HEK293T (cell line): Measurements from ENCODE around the gene FXYD4.

ENCODE experiments used
- CTCF ChIA-PET: fragments of 350-600 bp; formaldehyde crosslinking; extraction: SDS; loops from one replicate; lab custom pipeline; 2021; ENCODE audit warnings: antibody characterized with exemption, inconsistent platforms; lab: Yijun Ruan, JAX
- POLR2A ChIA-PET: fragments of 350-600 bp; formaldehyde crosslinking; extraction: SDS; loops from one replicate; lab custom pipeline; 2020; ENCODE audit warnings: antibody characterized with exemption, inconsistent platforms; lab: Yijun Ruan, JAX
- DNase-seq: peaks from one replicate; pipeline ENCODE4 v3.0.0; 2012; ENCODE audit warnings: mixed read lengths; ENCODE audit errors: extremely low spot score
- ARNT ChIP-seq: fragments of 450-650 bp; IDR thresholded peaks from 2 replicates; pipeline ENCODE4 v1.6.1; 2017; ENCODE audit warnings: mild to moderate bottlenecking
- BHLHE40 ChIP-seq: fragments of 450-650 bp; IDR thresholded peaks from 2 replicates; pipeline ENCODE4 v1.6.1; 2016; ENCODE audit warnings: mild to moderate bottlenecking, moderate library complexity, borderline replicate concordance
- CTBP1 ChIP-seq: fragments of 450-650 bp; IDR thresholded peaks from 2 replicates; pipeline ENCODE4 v1.6.1; 2016; ENCODE audit warnings: borderline replicate concordance
- ELF4 ChIP-seq: fragments of 450-650 bp; IDR thresholded peaks from 2 replicates; pipeline ENCODE4 v1.6.1; 2017; ENCODE audit warnings: antibody characterized with exemption
- FOXA1 ChIP-seq: fragments of 450-650 bp; IDR thresholded peaks from 2 replicates; pipeline ENCODE4 v1.6.1; 2016; ENCODE audit warnings: mild to moderate bottlenecking
- FOXK2 ChIP-seq: fragments of 450-650 bp; IDR thresholded peaks from 2 replicates; pipeline ENCODE4 v1.6.1; 2016; ENCODE audit warnings: mild to moderate bottlenecking
- FOXM1 ChIP-seq: fragments of 450-650 bp; IDR thresholded peaks from 2 replicates; pipeline ENCODE4 v1.6.1; 2017; ENCODE audit warnings: mild to moderate bottlenecking, borderline replicate concordance
- HDGF ChIP-seq: fragments of 450-650 bp; IDR thresholded peaks from 2 replicates; pipeline ENCODE4 v1.6.1; 2017; ENCODE audit warnings: antibody characterized with exemption, borderline replicate concordance
- L3MBTL2 ChIP-seq: fragments of 450-650 bp; conservative IDR thresholded peaks from 2 replicates; pipeline ENCODE4 v1.6.1; 2016; ENCODE audit warnings: mild to moderate bottlenecking
- LEF1 ChIP-seq: fragments of 450-650 bp; IDR thresholded peaks from 2 replicates; pipeline ENCODE4 v1.6.1; 2017; ENCODE audit warnings: mild to moderate bottlenecking, borderline replicate concordance
- NFRKB ChIP-seq: fragments of 450-650 bp; IDR thresholded peaks from 2 replicates; pipeline ENCODE4 v1.6.1; 2016; ENCODE audit warnings: mild to moderate bottlenecking, moderate library complexity
- SP1 ChIP-seq: fragments of 450-650 bp; IDR thresholded peaks from 2 replicates; pipeline ENCODE4 v1.6.1; 2017
- SUZ12 ChIP-seq: fragments of 450-650 bp; IDR thresholded peaks from 2 replicates; pipeline ENCODE4 v1.6.1; 2016; ENCODE audit warnings: mild to moderate bottlenecking
- TARDBP ChIP-seq: fragments of 450-650 bp; IDR thresholded peaks from 2 replicates; pipeline ENCODE4 v1.6.1; 2016
- ZNF384 ChIP-seq: fragments of 450-650 bp; IDR thresholded peaks from 2 replicates; pipeline ENCODE4 v1.6.1; 2016
- TF ChIP-seq, protein P1 (sequence below): fragments of 450-650 bp; IDR thresholded peaks from 2 replicates; pipeline ENCODE4 v1.6.1; 2016

FXYD4 gene

DNA sequence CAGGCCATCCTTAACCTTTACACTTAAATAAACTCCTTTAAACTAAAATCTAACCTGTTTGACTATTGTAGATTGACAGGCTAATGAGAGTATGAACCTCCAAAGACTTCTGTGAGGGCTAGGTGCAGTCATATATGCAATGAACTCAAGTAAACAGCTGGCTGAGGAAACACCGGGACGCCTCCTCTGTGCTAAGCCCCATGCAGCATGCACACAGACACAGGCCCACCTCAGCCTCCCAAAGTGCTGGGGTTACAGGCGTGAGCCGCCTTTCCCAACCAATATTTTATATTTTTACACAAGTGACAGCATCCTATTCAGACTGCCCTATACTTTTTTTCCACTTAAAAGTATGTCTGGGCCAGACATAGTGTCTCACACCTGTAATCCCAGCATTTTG lies 1.5 kb upstream of the FXYD4 start:
- no peak for DNase-seq
- CTCF ChIA-PET = no interaction called here
- POLR2A ChIA-PET = no interaction called here
- TF ChIP-seq SUZ12 (no peak), LEF1 (no peak), L3MBTL2 (no peak), FOXA1 (no peak), FOXM1 (no peak), ELF4 (no peak), ZNF384 (no peak), SP1 (no peak)
- TF ChIP-seq, protein P1, sequence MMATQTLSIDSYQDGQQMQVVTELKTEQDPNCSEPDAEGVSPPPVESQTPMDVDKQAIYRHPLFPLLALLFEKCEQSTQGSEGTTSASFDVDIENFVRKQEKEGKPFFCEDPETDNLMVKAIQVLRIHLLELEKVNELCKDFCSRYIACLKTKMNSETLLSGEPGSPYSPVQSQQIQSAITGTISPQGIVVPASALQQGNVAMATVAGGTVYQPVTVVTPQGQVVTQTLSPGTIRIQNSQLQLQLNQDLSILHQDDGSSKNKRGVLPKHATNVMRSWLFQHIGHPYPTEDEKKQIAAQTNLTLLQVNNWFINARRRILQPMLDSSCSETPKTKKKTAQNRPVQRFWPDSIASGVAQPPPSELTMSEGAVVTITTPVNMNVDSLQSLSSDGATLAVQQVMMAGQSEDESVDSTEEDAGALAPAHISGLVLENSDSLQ = no peak

DNA sequence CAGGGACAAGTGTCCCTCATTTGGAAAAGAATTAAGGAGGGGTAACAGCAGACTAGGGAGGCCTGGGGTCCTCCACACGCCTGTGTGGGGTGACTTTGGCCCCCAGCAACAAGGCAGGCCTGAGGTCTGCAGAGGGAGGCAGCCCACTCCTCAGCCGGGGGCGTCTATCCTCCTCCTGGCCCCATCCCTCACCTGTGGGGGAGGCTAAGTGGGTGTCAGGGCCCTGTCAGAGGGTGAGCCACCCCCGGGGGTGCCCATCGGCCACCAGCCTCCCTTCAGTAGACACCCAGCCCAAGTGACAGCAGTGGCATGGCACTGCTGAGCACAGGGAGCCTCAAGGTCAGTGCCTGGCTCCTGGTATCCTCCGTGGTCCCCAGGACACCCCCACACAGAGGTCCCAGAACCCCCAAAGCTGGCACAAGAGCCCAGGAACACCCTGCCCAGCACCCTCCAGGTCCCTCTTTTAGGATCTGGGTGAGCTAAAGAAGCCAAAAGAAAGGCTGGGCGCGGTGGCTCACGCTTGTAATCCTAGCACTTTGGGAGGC lies 693 bp upstream of the FXYD4 start:
- no peak for DNase-seq
- no peak for TF ChIP-seq CTBP1
- ChIA-PET CTCF (no interaction called here), POLR2A (no interaction called here)

DNA sequence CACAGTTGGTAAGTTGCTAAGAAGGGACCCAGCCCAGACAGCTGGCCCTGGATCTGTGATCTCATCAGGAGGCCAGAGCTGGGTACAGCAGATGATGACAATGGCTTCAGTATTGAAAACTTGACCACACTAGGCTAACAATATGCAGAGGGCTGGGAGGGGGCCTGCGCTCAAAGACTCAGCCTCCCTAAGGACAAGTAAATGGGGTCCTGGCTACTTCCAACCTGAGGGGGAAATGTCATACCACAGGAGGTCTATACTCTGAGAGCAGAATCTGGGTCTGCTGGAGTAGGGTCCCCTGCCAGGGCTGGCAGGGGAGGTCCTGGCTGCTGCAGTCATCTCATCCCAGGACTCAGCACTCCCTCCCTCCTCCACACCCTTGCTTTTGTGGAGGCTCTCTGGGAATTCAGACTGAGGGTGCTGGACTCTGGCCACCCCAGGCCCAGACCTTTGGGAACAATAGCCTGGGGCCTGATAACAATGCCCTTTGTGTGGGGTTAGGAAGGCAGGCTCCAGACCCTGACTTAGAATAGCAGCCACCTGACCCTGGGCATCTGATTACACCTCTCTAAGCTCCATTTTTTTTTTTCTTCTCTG lies 1.4 kb downstream of the FXYD4 start:
- TF ChIP-seq CTBP1 = no peak
- TF ChIP-seq ZNF384 = no peak
- CTCF ChIA-PET = no interaction called here
- DNase-seq = no peak
- POLR2A ChIA-PET = no interaction called here

DNA sequence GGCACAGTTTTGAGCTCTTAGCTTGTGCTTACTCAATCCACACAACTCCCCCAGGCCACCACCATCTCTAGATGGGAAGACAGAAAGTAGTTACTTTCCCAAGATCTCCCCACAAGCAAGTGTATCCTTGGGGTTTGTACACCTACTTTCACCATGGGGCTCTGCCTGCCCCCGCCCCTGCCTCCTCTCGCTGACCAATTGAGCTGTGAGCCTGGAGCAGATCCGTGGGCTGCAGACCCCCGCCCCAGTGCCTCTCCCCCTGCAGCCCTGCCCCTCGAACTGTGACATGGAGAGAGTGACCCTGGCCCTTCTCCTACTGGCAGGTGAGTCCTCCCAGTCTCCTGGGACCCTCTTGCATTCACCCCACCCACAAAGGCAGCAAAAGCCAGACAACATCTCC lies 2.0 kb downstream of the FXYD4 start:
- CTCF ChIA-PET = no interaction called here
- DNase-seq = no peak
- no peak for TF ChIP-seq SP1
- TF ChIP-seq CTBP1 = no peak
- no peak for TF ChIP-seq FOXA1
- no peak for TF ChIP-seq LEF1
- no peak for TF ChIP-seq NFRKB
- no peak for TF ChIP-seq HDGF
- TF ChIP-seq ARNT = no peak
- no peak for TF ChIP-seq FOXK2
- TF ChIP-seq ELF4 = no peak
- TF ChIP-seq TARDBP = no peak
- TF ChIP-seq FOXM1 = no peak
- no peak for TF ChIP-seq L3MBTL2
- TF ChIP-seq, protein P1 = no peak
- no peak for TF ChIP-seq BHLHE40
- TF ChIP-seq SUZ12 = no peak
- TF ChIP-seq ZNF384 = no peak
- POLR2A ChIA-PET = no interaction called here

DNA sequence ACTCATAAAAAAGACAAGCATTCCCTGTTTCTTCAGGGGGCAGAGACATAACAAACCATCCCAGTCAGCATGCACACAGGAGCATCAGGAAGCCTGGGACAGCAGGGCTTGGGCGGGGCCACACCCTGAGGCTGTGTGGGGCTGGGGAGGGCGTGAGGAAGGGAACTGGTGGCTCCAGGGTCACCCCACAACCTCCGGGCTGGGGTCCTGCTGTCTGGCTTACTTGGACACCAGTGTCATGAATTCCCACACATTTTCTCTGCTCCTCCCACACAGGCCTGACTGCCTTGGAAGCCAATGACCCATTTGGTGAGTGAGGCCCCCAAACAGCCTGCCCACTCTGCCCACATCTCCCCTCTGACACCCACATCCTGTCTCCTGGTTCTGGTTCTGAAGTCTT lies 2.8 kb downstream of the FXYD4 start:
- DNase-seq = no peak
- ChIA-PET POLR2A (no interaction called here), CTCF (no interaction called here)
- TF ChIP-seq FOXA1 (no peak), L3MBTL2 (no peak), NFRKB (no peak), FOXM1 (no peak), ARNT (no peak), SUZ12 (no peak), TARDBP (no peak), CTBP1 (no peak), HDGF (no peak), BHLHE40 (no peak), ELF4 (no peak), FOXK2 (no peak), ZNF384 (no peak), SP1 (no peak), LEF1 (no peak)
- TF ChIP-seq, protein P1 = no peak

DNA sequence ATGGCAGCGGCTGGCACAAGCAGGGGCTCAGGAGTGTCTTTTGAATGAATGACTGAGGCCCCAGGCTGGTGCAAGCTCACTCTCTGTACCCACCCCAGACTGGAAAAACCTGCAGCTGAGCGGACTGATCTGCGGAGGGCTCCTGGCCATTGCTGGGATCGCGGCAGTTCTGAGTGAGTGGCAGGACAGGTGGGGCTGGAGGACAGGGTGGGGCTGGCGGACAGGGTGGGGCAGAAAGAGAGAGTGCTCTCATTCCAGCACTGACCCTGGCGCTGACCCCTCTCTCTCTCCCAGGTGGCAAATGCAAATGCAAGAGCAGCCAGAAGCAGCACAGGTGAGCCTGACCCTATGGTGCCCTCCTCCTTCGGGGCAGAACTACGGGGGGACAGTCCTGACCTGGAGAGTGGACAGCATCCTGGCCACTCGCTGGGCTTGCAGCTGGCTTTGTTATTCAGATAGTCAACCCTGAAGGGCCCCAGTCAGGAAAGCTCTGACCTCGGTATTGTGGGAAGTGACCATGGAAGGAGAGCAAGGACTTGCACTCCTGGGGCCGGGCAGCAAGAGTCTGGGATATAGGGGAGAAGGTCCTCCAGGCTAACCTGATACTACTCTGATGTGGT lies 4.1 kb downstream of the FXYD4 start:
- no peak for DNase-seq
- CTCF ChIA-PET = no interaction called here
- POLR2A ChIA-PET = no interaction called here
- TF ChIP-seq LEF1 (no peak), FOXK2 (no peak), ARNT (no peak), SUZ12 (no peak), BHLHE40 (no peak)

DNA sequence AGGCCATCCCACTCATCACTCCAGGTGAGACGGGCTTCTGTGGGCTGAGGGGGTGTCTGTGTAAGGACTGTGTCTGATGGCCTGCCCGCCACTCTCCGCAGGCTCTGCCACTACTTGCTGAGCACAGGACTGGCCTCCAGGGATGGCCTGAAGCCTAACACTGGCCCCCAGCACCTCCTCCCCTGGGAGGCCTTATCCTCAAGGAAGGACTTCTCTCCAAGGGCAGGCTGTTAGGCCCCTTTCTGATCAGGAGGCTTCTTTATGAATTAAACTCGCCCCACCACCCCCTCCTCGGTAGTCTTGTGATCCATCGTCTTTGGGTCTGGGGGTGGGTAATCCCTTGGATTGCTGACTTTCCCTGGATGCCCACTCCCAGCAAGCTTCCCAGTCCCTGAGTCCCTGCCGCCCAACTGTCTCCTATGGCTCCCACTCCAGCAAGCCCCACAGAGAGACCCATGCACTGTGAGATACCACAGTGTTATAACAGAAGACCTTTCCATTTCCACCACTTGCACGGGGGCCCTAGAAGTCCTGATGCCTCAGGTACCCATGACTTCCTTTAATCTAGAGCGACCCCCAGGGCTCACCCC lies 4.7 kb downstream of the FXYD4 start:
- no peak for DNase-seq
- ChIA-PET POLR2A (no interaction called here), CTCF (no interaction called here)
- TF ChIP-seq NFRKB (no peak), FOXK2 (no peak), ARNT (no peak), TARDBP (no peak)
